ENCODE data around the gene HOXC6. TPM values are rescaled to one million over a fixed set of nuclear protein-coding genes. Genes with fewer than 3 reads are reported as not detected.

The HOXC6 gene
- total RNA-seq, 1 experiment from 2014 or later = 2.8 TPM

- Histone ChIP-seq H3K4me1 (ENCODE audit: insufficient read depth, low read length) (peaks cover 46% of the 10 kb centered on the region), H3K79me2 (ENCODE audit: low read length) (peaks cover 78% of the 10 kb centered on the region), H3K36me3 (ENCODE audit: low read depth, low read length) (no peaks in the 10 kb centered on the region), H3K9ac (ENCODE audit: low read length) (peak overlapping the region; percentile 94), H3K27me3 (ENCODE audit: low read length) (no peaks in the 10 kb centered on the region), H4K20me1 (ENCODE audit: low read length) (no peaks in the 10 kb centered on the region), H3K27ac (ENCODE audit: low read length) (peak overlapping the region; percentile 86), H3K9me3 (ENCODE audit: low read length) (no peaks in the 10 kb centered on the region), H2AFZ (ENCODE audit: low read length) (peak overlapping the region; percentile 80), H3K4me2 (ENCODE audit: low read length) (peak overlapping the region; percentile 98), H3K9me2 (replicated peaks; ENCODE audit: low read length) (no peaks in the 10 kb centered on the region), H3K4me3 (ENCODE audit: low read length) (peak overlapping the region; percentile 78), H3F3A (ENCODE audit: low read length, unreplicated experiment) (no peaks in the 10 kb centered on the region)
- ChIA-PET POLR2A (ENCODE audit: unreplicated experiment) (interaction anchor here (0.6 kb wide), 2 partner anchors 58 to 235 kb away, joined by 3 to 6 read pairs; no protein-coding TSS in a partner anchor), CTCF (no interaction called here)
- TF ChIP-seq CTCF (conservative IDR thresholded peaks at IDR 0.05; ENCODE audit: low read depth, low read length) (no peak), EZH2 (IDR thresholded peaks at IDR 0.05; ENCODE audit: low read length, unreplicated experiment) (no peak), EZH2phosphoT487 (IDR thresholded peaks at IDR 0.05; ENCODE audit: borderline replicate concordance, low read length) (no peak)
- intact Hi-C loops (cut with micrococcal nuclease) = no loop called here
- BruUV-seq (replicated peaks) = no TSS peak
- ATAC-seq = no peak
- DNase-seq = no peak
Observed at GRCh38 chr12:53994264-53995001, 33.8 kb upstream of the HOXC6 start.

GRCh38 chr12:53995002-53995377 lies 33.2 kb upstream of the HOXC6 start:
- peaks cover 83% of the 10 kb centered on the region for H3K79me2 ChIP-seq (ENCODE audit: low read length)
- ATAC-seq (no peak; the same call in 1 of the 2 replicates), DNase-seq (no peak)
- no peaks in the 10 kb centered on the region for H4K20me1 ChIP-seq (ENCODE audit: low read length)
- H2AFZ ChIP-seq (ENCODE audit: low read length) = peak overlapping the region; percentile 80
- peak overlapping the region; percentile 94 for H3K9ac ChIP-seq (ENCODE audit: low read length)
- H3K9me3 ChIP-seq (ENCODE audit: low read length) = no peaks in the 10 kb centered on the region
- ChIA-PET POLR2A (ENCODE audit: unreplicated experiment) (interaction anchor here (0.6 kb wide), 2 partner anchors 57 to 234 kb away, joined by 3 to 6 read pairs; no protein-coding TSS in a partner anchor), CTCF (no interaction called here)
- peaks cover 43% of the 10 kb centered on the region for H3K4me1 ChIP-seq (ENCODE audit: insufficient read depth, low read length)
- intact Hi-C loops (cut with micrococcal nuclease) = no loop called here
- no peaks in the 10 kb centered on the region for H3K36me3 ChIP-seq (ENCODE audit: low read depth, low read length)
- H3F3A ChIP-seq (ENCODE audit: low read length, unreplicated experiment) = no peaks in the 10 kb centered on the region
- TF ChIP-seq EZH2 (IDR thresholded peaks at IDR 0.05; ENCODE audit: low read length, unreplicated experiment) (no peak), CTCF (conservative IDR thresholded peaks at IDR 0.05; ENCODE audit: low read depth, low read length) (no peak), EZH2phosphoT487 (IDR thresholded peaks at IDR 0.05; ENCODE audit: borderline replicate concordance, low read length) (no peak)
- TSS peak; percentile 92 for BruUV-seq (replicated peaks)
- H3K27ac ChIP-seq (ENCODE audit: low read length) = peak overlapping the region; percentile 86
- H3K9me2 ChIP-seq (replicated peaks; ENCODE audit: low read length) = no peaks in the 10 kb centered on the region
- H3K27me3 ChIP-seq (ENCODE audit: low read length) = no peaks in the 10 kb centered on the region
- peak overlapping the region; percentile 98 for H3K4me2 ChIP-seq (ENCODE audit: low read length)
- peak overlapping the region; percentile 78 for H3K4me3 ChIP-seq (ENCODE audit: low read length)

Measured in PC-3 (cell line).